Jurkat, Clone E6-1 (cell line): ENCODE measurements around the gene MRPL37.
"Not testable (repeated sequence)": the region's sequence is repeated elsewhere in the genome, so short reads cannot be mapped to it uniquely, and the experiment has no call there.

Experiments used
- DNase-seq: peaks from one replicate; pipeline ENCODE4 v3.0.0-alpha.2; 2011; ENCODE audit warnings: low read depth, low spot score
- H3K4me3 ChIP-seq: 2 replicates; pipeline ENCODE4 v1.5.1; 2011; ENCODE audit warnings: mild to moderate bottlenecking, low read length, control low read depth, moderate library complexity

Gene MRPL37

GRCh38 chr1:54171016-54171415 lies 29.0 kb upstream of the MRPL37 start:
- H3K4me3 ChIP-seq: no peak overlapping the region
- DNase-seq: no peak

- no peak for DNase-seq
- H3K4me3 ChIP-seq: no peak overlapping the region
These were observed 28.4 kb upstream of the MRPL37 start for GRCh38 chr1:54171606-54172005.

GRCh38 chr1:54172614-54173599 lies 27.1 kb upstream of the MRPL37 start:
- no peak overlapping the region for H3K4me3 ChIP-seq
- DNase-seq: no peak

- peak; percentile 15 for DNase-seq
- H3K4me3 ChIP-seq: no peak overlapping the region
These were observed 26.3 kb upstream of the MRPL37 start for GRCh38 chr1:54173681-54174080.

GRCh38 chr1:54174106-54174505 lies 25.9 kb upstream of the MRPL37 start:
- no peak overlapping the region for H3K4me3 ChIP-seq
- DNase-seq: no peak

- no peak for DNase-seq
- no peak overlapping the region for H3K4me3 ChIP-seq
These were observed 23.2 kb upstream of the MRPL37 start for GRCh38 chr1:54176621-54177327.

GRCh38 chr1:54177726-54178125 lies 22.2 kb upstream of the MRPL37 start:
- no peak for DNase-seq
- H3K4me3 ChIP-seq: no peak overlapping the region

- H3K4me3 ChIP-seq: no peak overlapping the region
- DNase-seq: no peak
These were observed 21.5 kb upstream of the MRPL37 start for GRCh38 chr1:54178296-54179070.

- no peak for DNase-seq
- H3K4me3 ChIP-seq: no peak overlapping the region
These were observed 19.1 kb upstream of the MRPL37 start for GRCh38 chr1:54180701-54181360.

GRCh38 chr1:54186056-54186455 lies 13.9 kb upstream of the MRPL37 start:
- H3K4me3 ChIP-seq: no peak overlapping the region
- no peak for DNase-seq

- no peak overlapping the region for H3K4me3 ChIP-seq
- DNase-seq: no peak
These were observed 11.7 kb upstream of the MRPL37 start for GRCh38 chr1:54188291-54188690.

GRCh38 chr1:54190526-54190925 lies 9.4 kb upstream of the MRPL37 start:
- DNase-seq: no peak
- H3K4me3 ChIP-seq: no peak overlapping the region

GRCh38 chr1:54191525-54191924 lies 8.4 kb upstream of the MRPL37 start:
- no peak for DNase-seq
- H3K4me3 ChIP-seq: no peak overlapping the region

- no peak overlapping the region for H3K4me3 ChIP-seq
- no peak for DNase-seq
These were observed 6.5 kb upstream of the MRPL37 start for GRCh38 chr1:54193453-54193852.

GRCh38 chr1:54199151-54199764 lies 709 bp upstream of the MRPL37 start:
- peak overlapping the region; percentile 74 for H3K4me3 ChIP-seq
- DNase-seq: no peak

- no peak for DNase-seq
- peak overlapping the region; percentile 74 for H3K4me3 ChIP-seq
These were observed 591 bp downstream of the MRPL37 start for GRCh38 chr1:54200519-54200997.

GRCh38 chr1:54204199-54204598 lies 4.2 kb downstream of the MRPL37 start:
- DNase-seq: no peak
- H3K4me3 ChIP-seq: no peak overlapping the region

GRCh38 chr1:54207287-54207686 lies 7.3 kb downstream of the MRPL37 start:
- no peak for DNase-seq

GRCh38 chr1:54207896-54208295 lies 7.9 kb downstream of the MRPL37 start:
- not testable (repeated sequence) for DNase-seq, H3K4me3 ChIP-seq

More at GRCh38 chr1:54207287-54207686, 7.3 kb downstream of the MRPL37 start:
- H3K4me3 ChIP-seq: no peak overlapping the region
